Measurements from ENCODE around the gene HNF1B. TPM values are rescaled to one million over a fixed set of nuclear protein-coding genes. Genes with fewer than 3 reads are reported as not detected.

Gene HNF1B
- polyA plus RNA-seq, 1 of the 3 experiments (the other 2 are of a cell fraction): not detected

DNA sequence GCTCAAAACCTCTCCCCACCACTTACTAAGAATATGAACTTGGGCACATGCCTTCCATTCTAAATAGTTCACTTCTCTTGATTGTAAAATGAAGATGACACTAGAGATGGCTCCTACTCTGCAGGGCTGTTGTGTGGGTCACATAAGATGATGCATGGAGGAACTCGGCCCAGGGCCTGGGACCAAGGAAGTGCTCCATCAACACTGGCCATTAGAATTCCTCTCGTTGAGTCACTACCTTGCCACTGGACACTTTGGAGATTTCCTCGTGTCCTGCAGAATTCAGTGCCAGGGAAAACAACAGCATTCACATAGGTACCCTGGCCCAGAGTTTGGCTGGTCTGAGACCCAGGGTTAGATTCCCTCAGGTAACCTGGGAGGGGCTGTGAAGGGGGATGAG, 18.6 kb downstream of the HNF1B start:
- Histone ChIP-seq H4K20me1 (ENCODE audit: insufficient read depth) (no peaks in the 10 kb centered on the region), H3K9ac (no peak overlapping the region), H3K27ac (ENCODE audit: low read depth in 2 of 2, low read length in 1 of 2) (no peak overlapping the region), H2AFZ (ENCODE audit: low read depth) (no peak overlapping the region), H3K9me2 (no peaks in the 10 kb centered on the region), H3K79me2 (ENCODE audit: insufficient read depth) (no peaks in the 10 kb centered on the region), H3K4me1 (ENCODE audit: control insufficient read depth in 1 of 2, insufficient read depth in 2 of 2, low read depth in 1 of 2, low read length in 1 of 2) (no peaks in the 10 kb centered on the region), H3F3A (replicated peaks; ENCODE audit: insufficient read depth) (no peaks in the 10 kb centered on the region), H3K27me3 (ENCODE audit: insufficient read depth) (no peaks in the 10 kb centered on the region), H3K4me2 (no peak overlapping the region), H3K36me3 (replicated peaks in 1 of 2; ENCODE audit: control insufficient read depth in 1 of 2, insufficient read depth in 2 of 2, low read length in 1 of 2) (no peaks in the 10 kb centered on the region), H3K9me3 (no peaks in the 10 kb centered on the region), H3K4me3 (ENCODE audit: low read depth in 2 of 2, low read length in 1 of 2) (no peak overlapping the region)
- no peak for DNase-seq
- POLR2A ChIA-PET: no interaction called here
- 45% methylated on average over 3 of the region's 3 CpGs for WGBS (ENCODE audit: low lambda C conversion rate)
- CTCF ChIA-PET: interaction anchor here (0.6 kb wide), 1 partner anchor 16 kb away, joined by 3 read pairs; no protein-coding TSS in a partner anchor
- TF ChIP-seq, protein P1, sequence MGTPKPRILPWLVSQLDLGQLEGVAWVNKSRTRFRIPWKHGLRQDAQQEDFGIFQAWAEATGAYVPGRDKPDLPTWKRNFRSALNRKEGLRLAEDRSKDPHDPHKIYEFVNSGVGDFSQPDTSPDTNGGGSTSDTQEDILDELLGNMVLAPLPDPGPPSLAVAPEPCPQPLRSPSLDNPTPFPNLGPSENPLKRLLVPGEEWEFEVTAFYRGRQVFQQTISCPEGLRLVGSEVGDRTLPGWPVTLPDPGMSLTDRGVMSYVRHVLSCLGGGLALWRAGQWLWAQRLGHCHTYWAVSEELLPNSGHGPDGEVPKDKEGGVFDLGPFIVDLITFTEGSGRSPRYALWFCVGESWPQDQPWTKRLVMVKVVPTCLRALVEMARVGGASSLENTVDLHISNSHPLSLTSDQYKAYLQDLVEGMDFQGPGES (IDR thresholded peaks at IDR 0.05; ENCODE audit: low read depth, low read length): no peak
- no peak for TF ChIP-seq GATA2 (CRISPR knock-in tag; IDR thresholded peaks at IDR 0.05)
- TF ChIP-seq RXRA (IDR thresholded peaks at IDR 0.05; ENCODE audit: borderline replicate concordance, low read depth): no peak
- TF ChIP-seq, protein P2, sequence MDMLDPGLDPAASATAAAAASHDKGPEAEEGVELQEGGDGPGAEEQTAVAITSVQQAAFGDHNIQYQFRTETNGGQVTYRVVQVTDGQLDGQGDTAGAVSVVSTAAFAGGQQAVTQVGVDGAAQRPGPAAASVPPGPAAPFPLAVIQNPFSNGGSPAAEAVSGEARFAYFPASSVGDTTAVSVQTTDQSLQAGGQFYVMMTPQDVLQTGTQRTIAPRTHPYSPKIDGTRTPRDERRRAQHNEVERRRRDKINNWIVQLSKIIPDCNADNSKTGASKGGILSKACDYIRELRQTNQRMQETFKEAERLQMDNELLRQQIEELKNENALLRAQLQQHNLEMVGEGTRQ (IDR thresholded peaks at IDR 0.05; ENCODE audit: borderline replicate concordance, low read depth, low read length): no peak
- no peak for TF ChIP-seq EZH2phosphoT487 (IDR thresholded peaks at IDR 0.05; ENCODE audit: borderline replicate concordance, low read depth)
- no peak for TF ChIP-seq NFIC (IDR thresholded peaks at IDR 0.05; ENCODE audit: borderline replicate concordance)

DNA sequence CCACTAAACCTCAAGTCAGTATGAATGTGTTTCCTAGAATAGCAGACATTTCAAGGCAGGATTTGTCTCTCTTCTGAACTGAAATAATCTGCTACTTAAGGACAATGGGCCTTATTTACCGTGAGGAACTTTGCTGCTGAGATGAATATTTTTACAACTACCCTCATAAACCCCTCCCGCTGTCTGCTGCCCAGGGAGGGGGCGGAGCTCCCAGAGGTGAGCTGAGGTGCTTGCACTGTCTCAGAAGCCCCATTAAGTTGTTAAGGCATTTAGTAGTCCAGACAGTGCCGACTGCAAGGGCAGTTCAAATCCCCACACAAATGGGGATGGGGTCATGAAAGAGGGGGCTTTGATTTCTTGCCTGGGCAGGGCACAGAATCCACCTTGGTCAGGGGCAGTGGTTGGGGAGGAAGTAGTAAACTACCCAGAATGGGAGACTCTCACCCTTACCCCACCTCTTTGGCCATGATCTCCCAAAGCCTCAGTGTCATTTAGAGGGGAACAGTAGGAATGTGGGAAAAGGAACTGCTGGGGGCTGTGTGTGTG, 19.2 kb downstream of the HNF1B start:
- no peaks in the 10 kb centered on the region for H4K20me1 ChIP-seq (ENCODE audit: insufficient read depth)
- H3K4me1 ChIP-seq (ENCODE audit: control insufficient read depth in 1 of 2, insufficient read depth in 2 of 2, low read depth in 1 of 2, low read length in 1 of 2): no peaks in the 10 kb centered on the region
- no peaks in the 10 kb centered on the region for H3K36me3 ChIP-seq (replicated peaks in 1 of 2; ENCODE audit: control insufficient read depth in 1 of 2, insufficient read depth in 2 of 2, low read length in 1 of 2)
- WGBS (ENCODE audit: low lambda C conversion rate): 43% methylated on average over 3 of the region's 4 CpGs
- H3K79me2 ChIP-seq (ENCODE audit: insufficient read depth): no peaks in the 10 kb centered on the region
- ChIA-PET POLR2A (no interaction called here), CTCF (no interaction called here)
- H3K4me2 ChIP-seq: no peak overlapping the region
- DNase-seq: no peak
- no peak overlapping the region for H3K27ac ChIP-seq (ENCODE audit: low read depth in 2 of 2, low read length in 1 of 2)
- no peak overlapping the region for H2AFZ ChIP-seq (ENCODE audit: low read depth)
- H3K9me3 ChIP-seq: no peaks in the 10 kb centered on the region
- no peaks in the 10 kb centered on the region for H3K27me3 ChIP-seq (ENCODE audit: insufficient read depth)
- no peaks in the 10 kb centered on the region for H3K9me2 ChIP-seq
- no peak overlapping the region for H3K4me3 ChIP-seq (ENCODE audit: low read depth in 2 of 2, low read length in 1 of 2)
- no peaks in the 10 kb centered on the region for H3F3A ChIP-seq (replicated peaks; ENCODE audit: insufficient read depth)
- H3K9ac ChIP-seq: no peak overlapping the region
- TF ChIP-seq FOSL2 (IDR thresholded peaks at IDR 0.05; ENCODE audit: borderline replicate concordance, low read depth) (no peak), SMC3 (IDR thresholded peaks at IDR 0.05; ENCODE audit: low read depth, low read length) (no peak), NFIC (IDR thresholded peaks at IDR 0.05; ENCODE audit: borderline replicate concordance) (no peak), TCF12 (IDR thresholded peaks at IDR 0.05) (no peak), GABPA (IDR thresholded peaks at IDR 0.05; ENCODE audit: low read depth) (no peak), RXRA (IDR thresholded peaks at IDR 0.05; ENCODE audit: borderline replicate concordance, low read depth) (no peak), FOXJ3 (CRISPR knock-in tag; IDR thresholded peaks at IDR 0.05) (no peak), TEAD4 (IDR thresholded peaks at IDR 0.05; ENCODE audit: borderline replicate concordance, insufficient read depth) (no peak), NRF1 (IDR thresholded peaks at IDR 0.05; ENCODE audit: low read depth, low read length) (no peak)
- TF ChIP-seq, protein P3, sequence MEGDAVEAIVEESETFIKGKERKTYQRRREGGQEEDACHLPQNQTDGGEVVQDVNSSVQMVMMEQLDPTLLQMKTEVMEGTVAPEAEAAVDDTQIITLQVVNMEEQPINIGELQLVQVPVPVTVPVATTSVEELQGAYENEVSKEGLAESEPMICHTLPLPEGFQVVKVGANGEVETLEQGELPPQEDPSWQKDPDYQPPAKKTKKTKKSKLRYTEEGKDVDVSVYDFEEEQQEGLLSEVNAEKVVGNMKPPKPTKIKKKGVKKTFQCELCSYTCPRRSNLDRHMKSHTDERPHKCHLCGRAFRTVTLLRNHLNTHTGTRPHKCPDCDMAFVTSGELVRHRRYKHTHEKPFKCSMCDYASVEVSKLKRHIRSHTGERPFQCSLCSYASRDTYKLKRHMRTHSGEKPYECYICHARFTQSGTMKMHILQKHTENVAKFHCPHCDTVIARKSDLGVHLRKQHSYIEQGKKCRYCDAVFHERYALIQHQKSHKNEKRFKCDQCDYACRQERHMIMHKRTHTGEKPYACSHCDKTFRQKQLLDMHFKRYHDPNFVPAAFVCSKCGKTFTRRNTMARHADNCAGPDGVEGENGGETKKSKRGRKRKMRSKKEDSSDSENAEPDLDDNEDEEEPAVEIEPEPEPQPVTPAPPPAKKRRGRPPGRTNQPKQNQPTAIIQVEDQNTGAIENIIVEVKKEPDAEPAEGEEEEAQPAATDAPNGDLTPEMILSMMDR (IDR thresholded peaks at IDR 0.05): no peak
- TF ChIP-seq, protein P1 (IDR thresholded peaks at IDR 0.05; ENCODE audit: low read depth, low read length): no peak
- TF ChIP-seq, protein P4, sequence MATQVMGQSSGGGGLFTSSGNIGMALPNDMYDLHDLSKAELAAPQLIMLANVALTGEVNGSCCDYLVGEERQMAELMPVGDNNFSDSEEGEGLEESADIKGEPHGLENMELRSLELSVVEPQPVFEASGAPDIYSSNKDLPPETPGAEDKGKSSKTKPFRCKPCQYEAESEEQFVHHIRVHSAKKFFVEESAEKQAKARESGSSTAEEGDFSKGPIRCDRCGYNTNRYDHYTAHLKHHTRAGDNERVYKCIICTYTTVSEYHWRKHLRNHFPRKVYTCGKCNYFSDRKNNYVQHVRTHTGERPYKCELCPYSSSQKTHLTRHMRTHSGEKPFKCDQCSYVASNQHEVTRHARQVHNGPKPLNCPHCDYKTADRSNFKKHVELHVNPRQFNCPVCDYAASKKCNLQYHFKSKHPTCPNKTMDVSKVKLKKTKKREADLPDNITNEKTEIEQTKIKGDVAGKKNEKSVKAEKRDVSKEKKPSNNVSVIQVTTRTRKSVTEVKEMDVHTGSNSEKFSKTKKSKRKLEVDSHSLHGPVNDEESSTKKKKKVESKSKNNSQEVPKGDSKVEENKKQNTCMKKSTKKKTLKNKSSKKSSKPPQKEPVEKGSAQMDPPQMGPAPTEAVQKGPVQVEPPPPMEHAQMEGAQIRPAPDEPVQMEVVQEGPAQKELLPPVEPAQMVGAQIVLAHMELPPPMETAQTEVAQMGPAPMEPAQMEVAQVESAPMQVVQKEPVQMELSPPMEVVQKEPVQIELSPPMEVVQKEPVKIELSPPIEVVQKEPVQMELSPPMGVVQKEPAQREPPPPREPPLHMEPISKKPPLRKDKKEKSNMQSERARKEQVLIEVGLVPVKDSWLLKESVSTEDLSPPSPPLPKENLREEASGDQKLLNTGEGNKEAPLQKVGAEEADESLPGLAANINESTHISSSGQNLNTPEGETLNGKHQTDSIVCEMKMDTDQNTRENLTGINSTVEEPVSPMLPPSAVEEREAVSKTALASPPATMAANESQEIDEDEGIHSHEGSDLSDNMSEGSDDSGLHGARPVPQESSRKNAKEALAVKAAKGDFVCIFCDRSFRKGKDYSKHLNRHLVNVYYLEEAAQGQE (IDR thresholded peaks at IDR 0.05; ENCODE audit: low read depth, low read length): no peak

Data from SK-N-SH (cell line).